GM04504 (cell line): ENCODE measurements around the gene KIFC3.
"Not testable (repeated sequence)": the region's sequence is repeated elsewhere in the genome, so short reads cannot be mapped to it uniquely, and the experiment has no call there.

ENCODE experiments used
- DNase-seq: peaks from one replicate; pipeline ENCODE4 v3.0.0-alpha.2; 2012; ENCODE audit warnings: low read depth

KIFC3 gene

DNA sequence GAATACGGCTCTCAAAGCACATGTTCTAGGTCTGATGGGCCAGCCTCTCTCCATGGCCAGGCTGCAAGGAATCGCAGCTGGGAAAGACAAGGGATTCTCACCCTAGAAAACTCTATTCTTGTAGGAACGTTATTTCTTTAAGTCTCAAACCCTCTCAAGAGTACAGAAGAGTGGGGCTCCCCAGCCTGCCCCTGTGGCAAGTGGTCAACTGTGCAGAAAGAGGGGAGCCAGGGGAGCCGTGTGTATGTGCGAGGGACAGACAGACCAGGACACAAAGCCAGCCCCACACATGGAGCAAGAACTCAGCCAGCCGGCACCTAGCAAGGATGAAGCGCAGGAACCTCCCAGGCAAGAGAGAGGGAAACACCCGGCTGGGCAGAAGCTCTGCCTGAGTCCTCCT, 16.4 kb downstream of the KIFC3 start:
- DNase-seq = no peak

DNA sequence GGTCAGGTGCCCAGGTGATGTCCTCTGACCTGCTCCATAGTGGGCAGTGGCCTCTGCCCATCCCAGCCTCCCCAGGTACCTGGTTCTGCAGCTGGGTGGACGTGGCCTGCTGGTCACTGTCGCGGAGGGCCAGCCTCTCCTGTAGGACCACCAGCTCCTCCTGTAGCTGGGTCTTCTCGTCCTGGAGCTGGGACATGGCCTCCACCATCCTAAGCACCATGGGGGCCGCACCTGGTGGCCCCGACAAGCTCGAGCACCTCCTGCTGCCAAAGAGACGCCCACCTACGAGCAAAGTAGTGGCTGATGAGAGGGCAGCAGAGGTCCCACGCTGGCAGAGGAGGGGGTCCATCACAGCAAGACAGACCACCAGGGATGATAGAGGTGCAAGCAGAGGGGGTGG, 16.9 kb downstream of the KIFC3 start:
- DNase-seq = no peak

DNA sequence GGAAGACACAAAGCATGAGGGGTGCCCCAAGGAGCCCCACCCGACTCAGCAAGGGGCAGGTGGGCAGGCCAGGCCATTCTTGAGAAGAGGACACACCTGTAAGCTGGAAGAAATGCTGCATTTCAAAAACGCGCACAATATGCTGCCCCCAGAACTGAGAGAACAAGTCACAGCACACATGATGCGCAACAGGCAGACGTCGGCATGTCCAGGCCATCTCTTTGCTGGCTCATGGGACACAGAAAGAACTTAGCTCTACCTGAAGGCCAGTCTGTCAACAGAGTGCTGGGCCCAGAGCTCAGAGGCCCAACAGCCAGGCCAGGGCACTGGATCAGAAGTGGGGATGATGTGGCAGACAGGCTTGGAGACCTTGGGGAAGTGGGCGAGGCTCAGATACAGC, 18.0 kb downstream of the KIFC3 start:
- no peak for DNase-seq

DNA sequence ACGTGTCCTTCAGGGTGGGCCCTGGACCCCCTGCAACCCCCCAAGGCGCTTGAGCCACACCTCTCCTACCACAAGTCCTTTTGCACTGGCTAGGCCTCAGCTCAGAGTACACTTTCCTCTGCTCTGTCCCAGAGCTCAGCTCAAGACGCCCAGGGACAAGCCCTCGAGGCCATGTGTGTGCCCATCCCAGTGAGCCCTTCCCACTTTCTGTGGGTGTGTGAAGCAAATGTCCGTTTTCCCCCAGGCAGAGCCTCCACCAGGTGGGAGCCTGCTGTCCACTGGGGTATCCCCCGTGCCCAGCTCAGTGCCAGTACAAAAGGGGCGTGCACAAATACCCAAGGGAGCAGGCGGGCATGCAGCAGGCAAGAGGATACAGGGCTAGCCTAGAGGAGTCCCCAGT, 18.4 kb downstream of the KIFC3 start:
- no peak for DNase-seq

DNA sequence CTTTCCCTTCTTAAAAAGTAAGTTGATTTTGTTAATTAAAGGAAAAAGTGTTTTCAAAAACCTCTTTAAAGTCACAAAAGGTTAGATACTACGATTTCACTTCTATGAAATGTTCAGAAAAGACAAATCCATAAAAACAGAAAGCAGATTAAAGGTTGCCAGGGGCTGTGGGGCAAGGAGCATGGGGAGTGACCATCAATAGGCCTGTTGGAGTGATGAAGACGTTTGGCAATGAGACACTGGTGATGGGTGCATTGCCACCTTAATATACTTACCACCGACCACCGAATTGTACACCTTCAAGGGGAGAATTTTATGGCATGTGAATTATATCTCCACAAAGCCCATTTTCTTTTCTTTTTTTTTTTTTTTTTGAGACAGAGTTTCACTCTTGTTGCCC, 19.2 kb downstream of the KIFC3 start:
- DNase-seq = no peak

DNA sequence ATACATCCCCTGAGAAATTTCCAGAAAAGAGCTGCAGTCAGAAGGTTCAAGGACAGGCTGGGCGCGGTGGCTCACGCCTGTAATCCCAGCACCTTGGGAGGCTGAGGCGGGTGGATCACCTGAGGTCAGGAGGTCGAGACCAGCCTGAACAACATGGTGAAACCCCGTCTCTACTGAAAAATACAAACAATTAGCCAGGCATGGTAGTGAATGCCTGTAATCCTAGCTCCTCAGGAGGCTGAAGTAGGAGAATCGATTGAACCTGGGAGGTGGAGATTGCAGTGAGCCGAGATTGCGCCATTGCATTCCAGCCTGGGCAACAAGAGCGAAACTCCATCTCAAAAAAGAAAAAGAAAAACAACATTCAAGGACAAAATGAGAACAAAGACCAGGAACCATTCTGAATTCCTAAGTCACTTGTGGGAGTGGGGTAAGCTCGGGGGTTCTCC, 19.7 kb downstream of the KIFC3 start:
- not testable (repeated sequence) for DNase-seq

DNA sequence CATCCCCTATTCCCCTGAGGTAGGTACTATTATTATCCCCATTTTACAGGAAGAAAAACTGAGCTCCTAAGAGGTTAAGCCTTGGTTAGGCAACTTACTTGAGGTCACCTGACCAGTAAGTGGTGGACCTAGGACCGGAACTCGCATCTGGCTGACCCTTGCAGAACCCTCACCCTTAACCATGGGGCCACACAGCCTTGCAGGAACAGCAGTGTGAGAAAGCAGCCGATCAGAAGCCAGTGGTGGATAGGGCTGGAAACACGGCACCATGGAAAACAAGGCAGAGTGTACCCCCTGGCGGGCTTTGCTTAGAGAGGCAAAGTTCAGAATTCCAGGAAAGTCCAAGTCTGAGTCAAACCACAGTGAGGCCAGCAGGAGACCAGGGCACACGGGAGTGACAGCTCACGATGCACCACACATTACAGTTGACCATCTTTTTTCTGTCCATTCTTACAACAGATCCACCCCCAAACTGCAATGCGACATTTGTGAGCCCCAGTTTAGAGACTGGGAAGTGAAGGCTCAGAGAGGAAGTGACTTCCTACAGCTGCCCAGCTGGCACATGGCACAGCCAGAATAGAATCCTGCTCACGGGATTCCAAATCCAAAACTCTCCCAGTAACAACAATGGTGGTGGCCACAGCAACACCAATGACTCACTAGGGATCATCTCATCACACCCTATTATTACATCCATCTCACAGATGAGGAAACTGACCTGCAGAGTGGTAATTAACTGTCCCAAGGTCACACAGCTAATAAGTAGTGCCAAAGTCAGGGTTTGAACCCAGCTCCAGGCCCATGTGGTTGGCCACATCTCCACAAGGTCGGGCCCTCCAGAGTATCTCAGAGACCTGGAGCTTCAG, 20.3 kb downstream of the KIFC3 start:
- DNase-seq = no peak

DNA sequence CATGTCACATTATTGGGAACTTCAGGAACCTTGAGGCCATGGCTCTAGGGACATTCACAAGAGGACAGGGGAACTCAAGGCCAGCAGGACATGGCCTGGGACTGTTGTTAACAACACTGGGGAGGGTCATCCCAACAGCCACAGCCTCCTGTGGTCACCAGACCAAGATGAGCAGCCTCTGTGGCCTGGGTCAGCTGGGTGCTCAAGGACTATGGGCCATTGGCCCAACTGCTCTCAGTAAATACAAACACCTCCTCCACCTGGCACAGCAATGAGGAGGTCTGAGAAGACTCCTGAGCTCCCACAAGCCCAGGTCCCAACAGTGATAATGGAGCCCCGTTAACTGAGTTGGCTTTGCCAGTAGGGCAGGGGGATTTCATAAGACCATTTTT, 20.9 kb downstream of the KIFC3 start:
- no peak for DNase-seq

DNA sequence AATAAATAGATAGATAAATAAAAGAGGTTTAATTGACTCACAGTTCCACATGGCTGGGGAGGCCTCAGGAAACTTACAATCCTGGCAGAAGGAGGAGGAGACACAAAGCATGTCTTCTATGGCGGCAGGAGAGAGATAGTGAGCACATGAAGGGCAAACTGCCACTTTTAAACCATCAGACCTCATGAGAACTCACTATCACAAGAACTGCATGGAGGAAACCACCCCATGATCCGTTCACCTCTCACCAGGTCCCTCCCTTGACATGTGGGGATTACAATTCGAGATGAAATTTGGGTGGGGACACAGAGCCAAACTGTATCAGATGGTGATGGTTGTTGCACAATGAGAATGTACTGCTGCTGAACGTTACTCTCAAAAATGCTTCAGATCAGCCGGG, 22.5 kb downstream of the KIFC3 start:
- not testable (repeated sequence) for DNase-seq

DNA sequence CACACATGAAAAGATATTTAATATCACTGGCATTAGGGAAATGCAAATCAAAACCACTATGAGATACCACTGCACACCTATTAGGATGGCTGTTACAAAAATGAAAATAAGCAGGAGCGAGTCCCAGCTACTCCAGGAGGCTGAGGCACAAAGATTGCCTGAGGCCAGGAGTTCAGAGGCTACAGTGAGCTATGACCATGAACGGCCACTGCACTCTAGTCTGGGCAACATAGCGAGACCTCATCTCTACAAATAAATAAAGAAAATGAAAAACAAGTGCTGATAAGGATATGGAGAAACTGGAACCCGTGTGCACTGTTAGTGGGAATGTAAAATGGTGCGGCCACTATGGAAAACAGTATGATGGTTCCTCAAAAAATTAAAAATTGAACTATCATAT, 23.6 kb downstream of the KIFC3 start:
- no peak for DNase-seq

DNA sequence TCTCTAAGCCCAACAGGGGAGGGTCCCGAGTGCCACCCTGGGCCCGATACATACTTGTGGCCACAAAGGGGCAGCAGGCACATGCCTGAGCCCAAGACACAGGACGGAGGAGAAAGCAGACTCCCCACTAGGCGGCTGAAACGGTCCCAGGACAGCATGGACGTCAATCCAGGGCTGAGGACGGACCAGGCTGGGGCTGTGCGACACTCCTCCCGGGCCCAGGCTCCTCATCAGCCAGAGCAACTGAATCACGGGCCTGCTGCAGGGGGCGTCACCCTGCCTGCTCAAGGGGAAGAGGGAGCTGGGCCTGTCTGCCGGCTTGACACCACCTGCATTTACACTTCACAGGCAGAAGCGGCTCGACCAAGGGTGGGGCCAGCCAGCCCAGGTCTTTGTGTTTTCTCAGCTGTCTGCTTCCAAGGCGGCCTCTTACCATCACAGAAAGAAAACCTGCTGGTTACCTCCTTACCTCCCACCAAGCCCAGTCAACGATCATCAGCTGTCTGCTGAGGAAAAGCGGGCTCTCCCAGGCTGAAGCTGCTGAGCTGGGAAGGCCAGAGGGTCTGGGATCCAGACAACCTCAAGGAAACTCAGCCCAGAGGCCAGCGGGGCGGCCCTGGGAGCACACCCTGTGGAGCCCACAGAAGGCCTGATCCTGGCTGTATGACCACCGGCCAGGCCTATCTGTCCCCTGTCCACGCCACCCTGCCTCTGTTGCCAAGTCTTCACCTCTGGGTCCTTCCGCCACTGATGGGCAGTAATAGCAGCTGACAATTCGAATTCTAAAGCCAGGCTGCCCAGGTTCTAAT, 26.4 kb downstream of the KIFC3 start:
- no peak for DNase-seq

DNA sequence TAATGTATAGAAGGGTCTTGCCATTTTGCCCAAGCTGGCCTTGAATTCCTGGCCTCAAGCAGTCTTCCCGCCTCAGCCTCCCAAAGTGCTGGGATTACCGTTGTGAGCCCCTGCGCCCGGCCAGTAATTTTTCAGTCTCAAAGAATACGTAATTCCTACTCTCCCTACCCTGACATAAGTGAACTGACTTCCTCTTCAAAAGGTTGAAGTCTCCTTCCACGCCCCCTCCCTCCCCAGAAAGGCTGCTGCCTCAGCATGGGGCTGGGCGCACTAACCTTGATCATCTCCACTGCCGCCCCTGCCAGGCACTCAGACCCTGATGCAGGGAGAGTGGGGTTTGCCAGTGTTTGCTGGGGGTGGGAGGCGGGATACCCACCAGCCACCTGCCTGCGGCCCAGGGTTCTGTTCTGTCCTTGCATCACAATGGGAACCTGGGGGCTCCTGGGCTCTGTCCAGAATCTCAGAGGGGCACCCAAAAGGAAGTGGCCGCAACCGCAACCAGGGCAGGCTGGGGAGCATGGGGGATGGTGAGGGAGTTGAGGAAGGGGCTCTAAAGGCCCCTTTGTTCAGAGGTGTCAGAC, 27.5 kb downstream of the KIFC3 start:
- no peak for DNase-seq

DNA sequence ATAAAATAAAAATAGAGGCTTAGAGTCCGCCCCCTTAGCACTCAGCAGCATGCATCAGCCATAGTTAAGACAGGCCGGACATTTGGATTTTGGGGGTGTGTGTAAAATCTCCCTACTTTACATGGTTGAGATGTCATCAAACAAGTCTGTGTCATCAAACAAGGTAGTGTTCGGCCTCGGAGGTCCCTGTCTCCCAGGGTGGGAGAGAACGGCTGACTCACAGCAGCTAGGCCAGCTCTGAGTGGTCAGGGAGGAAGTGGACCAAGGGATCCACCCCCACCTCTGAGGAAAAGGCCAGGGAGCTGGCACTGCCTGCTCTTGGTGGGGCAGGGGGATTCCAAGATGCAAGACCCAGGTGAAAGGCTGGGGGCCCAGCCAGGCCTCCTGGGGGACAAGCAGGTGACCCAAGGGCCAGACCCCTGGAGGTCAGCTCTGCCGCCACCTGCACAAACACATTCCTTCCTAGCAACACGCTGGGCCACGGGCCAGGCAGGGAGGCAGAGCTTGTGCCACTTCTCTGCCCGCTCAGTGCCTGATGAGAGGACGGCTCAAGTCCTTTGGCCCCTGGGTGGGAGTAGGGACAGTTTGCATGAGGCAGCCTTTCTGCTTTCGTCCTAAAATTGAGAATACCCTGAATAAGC, 28.5 kb downstream of the KIFC3 start:
- no peak for DNase-seq

DNA sequence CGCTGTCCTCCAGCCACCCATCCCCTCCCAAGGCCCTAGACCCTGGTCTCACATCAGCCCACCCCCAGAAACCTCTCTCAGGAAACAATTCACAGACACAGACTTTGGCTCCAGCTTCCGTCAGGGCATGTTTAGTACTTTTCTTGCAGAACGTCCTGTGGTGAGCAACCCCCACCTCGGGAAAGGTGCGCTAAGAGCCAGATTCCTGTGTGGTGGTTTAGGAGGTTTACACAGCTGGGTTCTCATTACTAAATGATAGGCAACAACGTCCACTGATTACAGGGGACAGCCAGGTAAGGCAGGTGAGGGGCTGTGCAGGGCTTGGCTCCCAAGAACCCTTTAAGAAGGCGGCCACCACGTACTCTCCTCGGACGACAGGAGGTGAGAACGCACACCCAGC, 29.3 kb downstream of the KIFC3 start:
- DNase-seq = no peak

DNA sequence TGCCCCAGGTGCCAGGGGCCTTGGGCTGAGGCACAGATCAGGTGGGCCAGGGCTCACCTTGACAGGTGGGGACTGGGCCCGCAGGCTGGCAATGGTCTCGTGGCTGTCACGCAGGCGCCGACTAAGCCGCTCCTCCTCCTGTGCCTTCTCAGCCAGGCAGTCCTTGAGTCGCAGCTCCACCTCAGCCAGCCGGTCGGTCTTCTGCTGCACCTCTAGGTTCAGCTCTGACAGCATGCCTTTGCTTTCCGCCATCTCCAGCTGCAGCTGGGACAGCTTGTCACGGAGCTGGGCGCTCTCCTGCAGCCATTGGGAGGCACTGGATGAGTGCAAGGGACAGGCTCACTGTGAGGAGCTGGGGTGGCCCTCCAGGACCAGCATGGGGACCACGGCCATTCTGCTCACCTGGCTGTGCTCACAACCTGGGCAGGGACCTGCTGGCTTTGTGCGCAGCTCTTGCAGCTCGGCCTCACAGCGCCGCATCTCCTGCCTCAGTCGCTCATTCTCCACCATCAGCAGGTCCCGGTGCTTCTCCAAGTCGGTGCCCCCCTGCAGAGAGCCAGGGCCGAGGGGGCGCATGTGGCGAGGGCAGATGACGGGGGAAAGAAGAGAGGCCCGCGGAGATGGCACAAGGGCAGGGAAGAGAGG, 31.0 kb downstream of the KIFC3 start:
- no peak for DNase-seq

DNA sequence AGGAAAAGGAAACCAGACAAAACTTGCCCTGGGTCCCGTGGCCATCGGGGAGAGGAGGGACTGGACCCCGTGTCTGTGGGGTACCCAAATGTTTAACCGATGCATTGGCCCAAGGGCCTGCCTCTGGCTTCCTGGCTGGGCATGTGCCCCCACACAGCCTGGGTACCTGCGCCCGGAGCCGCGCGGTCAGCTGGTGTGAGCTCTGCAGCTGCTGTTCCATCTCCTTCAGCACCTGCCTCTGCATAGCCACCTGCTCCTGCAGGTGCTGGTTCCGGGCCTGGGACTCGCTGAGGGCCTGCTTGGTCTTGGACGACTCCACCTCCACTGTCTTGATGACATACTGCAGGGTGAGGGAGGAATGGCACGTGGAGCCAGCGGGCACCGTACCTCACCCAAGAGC, 31.9 kb downstream of the KIFC3 start:
- no peak for DNase-seq

DNA sequence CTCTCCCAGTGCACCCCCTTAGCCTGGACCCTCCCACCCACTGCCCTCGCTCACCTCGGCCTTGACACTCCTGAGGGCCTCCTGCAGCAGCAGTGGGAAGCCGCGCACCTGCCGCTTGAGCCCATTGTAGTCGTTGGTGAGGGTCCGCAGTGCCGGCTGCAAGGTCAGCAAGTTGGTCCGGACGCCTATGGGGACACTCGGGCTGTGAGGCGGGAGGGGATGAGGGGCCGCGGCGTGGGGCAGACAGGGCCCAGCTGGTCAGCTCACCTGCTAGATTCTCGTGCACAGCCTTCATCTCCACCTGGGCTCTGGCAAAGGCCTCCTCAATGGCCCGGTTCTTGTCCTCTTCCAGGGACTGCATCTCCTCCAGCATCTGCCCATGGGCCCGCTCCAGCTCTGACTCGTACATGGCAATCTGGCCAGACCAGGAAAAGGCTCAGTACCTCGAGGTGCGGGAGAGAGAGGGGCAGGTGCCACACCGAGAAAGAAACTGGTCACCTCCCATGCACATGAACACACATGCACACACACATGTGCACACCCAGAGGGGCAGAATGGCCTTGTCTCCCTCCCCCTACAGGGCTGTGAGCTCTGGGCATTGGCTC, 32.6 kb downstream of the KIFC3 start:
- DNase-seq = no peak

DNA sequence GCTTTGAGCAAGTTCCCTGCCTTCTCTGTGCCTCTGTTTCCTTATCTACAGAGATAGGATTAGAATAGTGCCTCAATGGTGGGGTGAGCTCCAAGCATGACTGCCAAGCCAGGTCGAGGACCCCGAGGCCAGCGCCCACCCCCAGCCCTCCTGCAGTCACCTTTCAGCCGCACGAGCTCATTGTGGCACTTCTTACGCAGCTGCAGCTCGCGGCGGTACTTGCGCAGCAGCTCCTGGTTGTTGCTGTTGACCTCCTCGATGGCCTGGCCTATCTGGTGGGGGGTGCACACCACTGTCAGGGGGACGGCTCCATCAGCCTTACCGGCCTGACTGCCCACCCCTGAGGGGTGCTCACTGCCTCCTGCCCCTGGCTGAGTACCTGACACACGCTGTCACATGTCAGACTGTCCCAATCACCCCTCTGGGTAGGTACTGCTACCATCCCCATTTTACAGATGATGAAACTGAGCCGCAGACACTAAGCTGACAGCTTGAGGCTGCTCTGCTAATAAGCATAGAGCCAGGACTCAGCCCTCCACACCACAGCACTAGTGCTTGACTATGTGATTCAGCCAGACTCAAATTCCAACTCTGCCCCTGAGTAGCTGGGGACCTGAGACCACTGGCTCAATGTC, 35.5 kb downstream of the KIFC3 start:
- no peak for DNase-seq

DNA sequence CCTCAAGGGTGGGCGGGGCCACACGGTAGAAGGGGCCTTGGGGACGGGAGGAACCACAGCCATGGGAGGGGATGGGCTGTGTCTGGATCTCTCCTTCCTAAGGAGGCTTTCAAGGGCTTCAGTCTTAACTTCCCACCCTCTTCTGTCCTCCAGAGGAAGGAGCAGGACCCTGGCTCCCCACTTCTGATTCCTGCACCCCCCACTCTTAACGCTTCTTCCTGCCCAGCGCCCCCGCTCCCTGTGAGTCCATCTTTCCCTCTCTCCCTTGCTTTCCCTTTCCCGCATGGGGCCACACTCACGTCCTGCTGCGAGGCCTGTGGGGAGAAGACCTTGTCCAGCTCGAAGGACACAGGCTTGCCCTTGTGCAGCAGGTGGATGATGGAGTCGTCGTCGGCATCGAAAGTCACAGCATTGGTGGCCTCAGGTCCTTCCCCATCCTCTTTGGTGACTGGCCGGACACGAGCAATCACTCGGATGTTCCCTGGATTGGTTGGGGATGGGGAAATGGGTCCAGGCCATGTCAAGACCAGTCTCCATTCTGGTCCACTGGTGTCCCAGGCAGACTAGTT, 37.0 kb downstream of the KIFC3 start:
- DNase-seq = no peak

DNA sequence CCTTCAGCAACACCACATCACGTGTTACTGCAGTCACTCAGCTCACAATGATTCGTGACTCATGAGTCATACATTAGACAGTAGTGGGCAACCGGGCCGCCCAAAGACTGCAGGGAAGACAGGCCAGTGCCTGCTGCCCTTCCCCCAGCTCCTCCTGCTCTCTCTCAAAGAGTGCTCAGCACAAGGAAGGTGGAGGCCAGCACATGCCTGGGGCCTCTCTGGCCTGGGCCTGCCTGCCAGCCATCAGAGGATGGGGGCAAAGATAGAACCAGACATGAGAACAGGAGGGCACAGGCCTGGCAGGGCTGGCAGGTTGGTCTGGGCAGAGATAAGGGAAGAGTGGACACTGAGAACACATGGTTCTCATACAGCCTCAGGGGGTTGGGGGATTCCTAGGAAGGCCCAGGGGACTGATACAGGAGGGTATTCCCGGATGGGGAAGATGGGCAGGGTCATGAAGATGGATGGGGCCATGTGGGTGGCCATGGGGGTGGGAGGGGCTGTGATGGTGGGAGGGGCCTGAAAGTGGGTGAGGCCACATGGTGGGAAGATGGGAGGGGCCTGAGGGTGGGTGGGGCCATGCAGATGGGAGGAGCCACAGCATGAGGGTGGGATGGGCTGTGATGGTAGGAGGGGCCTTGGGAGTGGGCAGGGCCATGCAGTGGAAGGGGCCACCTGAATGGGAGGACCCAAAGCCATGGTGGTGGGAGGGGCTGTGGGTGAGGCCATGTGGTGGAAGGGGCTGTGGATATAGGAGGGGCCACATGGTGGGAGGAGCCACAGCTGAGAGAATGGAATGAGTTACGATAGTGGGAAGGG, 37.7 kb downstream of the KIFC3 start:
- peak; percentile 67 for DNase-seq
